Endothelial cell of hepatic sinusoid (primary cell): ENCODE measurements around the gene MED15.
"Not testable (repeated sequence)": the region's sequence is repeated elsewhere in the genome, so short reads cannot be mapped to it uniquely, and the experiment has no call there.

Source experiments
- in situ Hi-C: cut with HindIII; loops from 2 replicates; pipeline ENCODE4 v1.10.0; 2017; ENCODE audit warnings: low sequenced_read_pairs

MED15 gene

DNA sequence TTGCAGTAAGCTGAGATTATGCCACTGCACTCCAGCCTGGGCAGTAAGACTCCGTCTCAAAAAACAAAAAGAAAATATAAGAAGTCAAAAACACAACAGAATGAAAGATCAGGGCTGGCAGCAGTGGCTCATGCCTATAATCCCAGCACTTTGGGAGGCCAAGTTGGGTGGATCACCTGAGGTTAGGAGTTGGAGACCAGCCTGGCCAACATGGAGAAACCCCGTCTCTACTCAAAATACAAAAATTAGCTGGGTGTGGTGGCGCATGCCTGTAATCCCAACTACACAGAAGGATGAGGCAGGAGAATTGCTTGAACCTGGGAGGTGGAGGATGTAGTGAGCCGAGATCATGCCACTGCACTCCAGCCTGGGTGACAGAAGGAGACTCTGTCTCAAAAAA is 87.1 kb downstream of the MED15 start:
- in situ Hi-C loops: not testable (repeated sequence)

- in situ Hi-C loops: no loop called here
These were observed 88.1 kb downstream of the MED15 start for GRCh38 chr22:20595461-20595860.

- in situ Hi-C loops: no loop called here
These were observed 91.7 kb downstream of the MED15 start for GRCh38 chr22:20599117-20599516.

DNA sequence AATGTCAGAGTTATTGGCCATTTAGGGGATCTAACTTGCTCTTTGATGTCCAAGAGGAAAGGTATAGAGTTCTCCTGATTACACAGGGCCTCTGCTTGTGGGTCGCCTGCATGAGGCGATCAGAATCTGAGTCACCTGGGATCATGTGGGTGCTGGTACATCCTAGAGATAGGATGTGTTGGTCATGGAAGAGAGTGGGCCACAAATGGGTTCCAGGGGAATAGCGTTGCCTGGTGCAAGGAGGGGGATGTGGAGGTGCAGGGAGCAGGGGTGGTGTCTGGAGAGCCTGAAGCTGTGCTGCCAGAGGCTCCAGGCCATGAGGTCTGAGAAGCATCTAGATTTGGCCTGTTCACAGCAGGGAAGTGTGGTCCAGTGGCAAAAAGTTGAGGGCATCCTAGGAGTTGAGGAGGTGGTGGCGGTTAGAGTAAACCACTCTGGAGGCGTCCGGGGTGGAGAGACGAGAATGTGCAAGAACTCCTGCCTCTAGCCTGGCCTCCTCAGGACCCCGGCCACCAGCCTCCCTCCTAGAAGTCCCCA is 92.8 kb downstream of the MED15 start:
- in situ Hi-C loops: loop anchor here (5.0 kb wide), 1 partner anchor 62 kb away; no protein-coding TSS in a partner anchor

DNA sequence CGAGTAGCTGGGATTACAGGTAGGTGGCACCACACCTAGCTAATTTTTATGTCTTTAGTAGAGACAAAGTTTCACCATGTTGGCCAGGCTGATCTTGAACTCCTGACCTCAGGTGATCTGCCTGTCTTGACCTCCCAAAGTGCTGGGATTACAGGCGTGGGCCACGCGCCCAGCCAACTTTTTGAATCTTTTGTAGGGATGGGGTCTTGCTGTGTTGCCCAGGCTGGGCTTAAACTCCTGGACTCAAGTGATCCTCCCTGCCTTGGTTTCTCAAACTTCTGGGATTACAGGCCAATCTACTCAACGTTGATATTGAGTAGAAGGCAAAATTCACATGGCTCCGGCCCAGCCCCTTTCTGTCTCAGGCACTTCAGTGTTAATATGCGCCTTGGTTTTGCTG is 93.9 kb downstream of the MED15 start:
- in situ Hi-C loops: loop anchor here (5.0 kb wide), 1 partner anchor 61 kb away; no protein-coding TSS in a partner anchor

DNA sequence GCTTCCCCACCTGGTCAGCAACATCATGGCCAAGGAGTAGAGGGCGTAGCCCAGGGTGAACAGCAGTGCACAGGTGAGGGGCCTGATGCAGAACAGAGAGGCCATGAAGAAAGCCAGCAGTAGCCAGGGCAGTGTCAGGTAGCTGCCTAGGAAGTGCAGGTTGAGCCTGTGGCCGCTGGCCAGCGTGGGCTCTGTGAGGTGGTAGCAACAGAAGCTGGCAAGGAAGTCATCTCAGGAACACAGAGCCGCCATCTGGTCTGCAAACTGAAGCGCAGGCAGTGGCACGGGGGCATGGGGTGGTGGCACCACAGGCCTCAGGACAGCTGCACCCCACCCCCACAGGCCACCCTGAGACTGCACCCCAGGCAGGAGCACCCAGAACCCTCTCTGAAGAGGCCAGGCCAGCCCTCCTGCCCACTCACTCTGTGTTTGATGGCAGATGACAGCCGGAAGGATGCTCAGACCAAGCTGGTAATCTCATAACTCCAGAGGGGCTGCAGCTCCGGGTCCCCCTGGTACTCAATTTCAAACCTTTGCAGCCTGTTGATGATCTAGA is 95.3 kb downstream of the MED15 start:
- in situ Hi-C loops: loop anchor here (5.0 kb wide), 1 partner anchor 60 kb away; no protein-coding TSS in a partner anchor

DNA sequence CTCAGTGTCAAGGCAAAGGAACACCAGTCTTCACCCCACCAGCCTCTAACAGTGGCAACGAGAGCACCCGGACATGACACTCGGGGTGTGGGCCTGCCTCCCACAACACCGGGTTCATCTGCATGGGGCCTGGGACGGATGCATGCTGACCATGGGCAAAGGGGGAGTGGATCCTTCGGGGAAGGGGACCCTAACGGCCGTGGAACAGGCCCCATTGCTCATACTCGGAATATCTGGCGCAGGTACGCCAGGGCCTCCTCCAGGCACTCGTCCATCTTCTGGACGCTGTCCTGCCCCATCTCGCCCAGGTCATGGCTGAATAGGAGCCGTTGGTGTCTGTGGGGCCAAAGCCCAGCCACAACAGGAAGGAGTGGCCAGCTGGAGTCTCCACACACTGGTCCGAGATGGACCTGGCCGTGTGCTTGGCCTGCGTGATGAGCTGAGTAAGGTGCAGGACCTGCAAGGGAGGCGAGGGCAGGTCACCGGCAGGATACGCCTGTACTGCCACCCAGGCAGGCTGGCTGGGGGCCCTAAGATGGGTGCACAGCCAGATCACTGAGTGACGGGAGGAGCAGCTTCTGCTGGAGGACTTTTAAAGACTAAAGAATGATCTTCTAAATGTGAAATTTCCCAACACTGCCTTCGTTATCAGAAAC is 96.8 kb downstream of the MED15 start:
- in situ Hi-C loops: loop anchor here (5.0 kb wide), 1 partner anchor 58 kb away; no protein-coding TSS in a partner anchor

GRCh38 chr22:20604776-20605221 is 97.4 kb downstream of the MED15 start:
- in situ Hi-C loops: loop anchor here (5.0 kb wide), 1 partner anchor 58 kb away; no protein-coding TSS in a partner anchor

DNA sequence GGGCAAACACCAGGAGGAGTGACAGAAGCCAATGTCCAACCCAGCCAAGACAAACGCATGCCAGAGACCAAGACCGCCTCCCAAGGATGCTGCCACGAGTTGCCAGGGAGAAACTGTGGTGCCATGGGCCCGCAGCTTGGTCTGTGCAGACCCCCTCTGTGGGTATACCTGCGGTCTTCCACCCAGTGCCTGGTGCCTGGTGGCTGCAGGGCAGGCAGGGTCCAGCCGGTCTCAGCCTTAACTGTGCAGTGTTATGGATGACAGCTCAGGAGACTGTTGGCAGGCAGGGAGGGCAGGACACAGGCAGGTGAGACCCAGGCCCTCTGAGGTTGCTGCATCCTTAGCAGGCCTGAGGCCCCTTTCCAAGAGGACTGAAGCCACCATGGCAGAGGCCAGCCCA is 97.9 kb downstream of the MED15 start:
- in situ Hi-C loops: no loop called here

DNA sequence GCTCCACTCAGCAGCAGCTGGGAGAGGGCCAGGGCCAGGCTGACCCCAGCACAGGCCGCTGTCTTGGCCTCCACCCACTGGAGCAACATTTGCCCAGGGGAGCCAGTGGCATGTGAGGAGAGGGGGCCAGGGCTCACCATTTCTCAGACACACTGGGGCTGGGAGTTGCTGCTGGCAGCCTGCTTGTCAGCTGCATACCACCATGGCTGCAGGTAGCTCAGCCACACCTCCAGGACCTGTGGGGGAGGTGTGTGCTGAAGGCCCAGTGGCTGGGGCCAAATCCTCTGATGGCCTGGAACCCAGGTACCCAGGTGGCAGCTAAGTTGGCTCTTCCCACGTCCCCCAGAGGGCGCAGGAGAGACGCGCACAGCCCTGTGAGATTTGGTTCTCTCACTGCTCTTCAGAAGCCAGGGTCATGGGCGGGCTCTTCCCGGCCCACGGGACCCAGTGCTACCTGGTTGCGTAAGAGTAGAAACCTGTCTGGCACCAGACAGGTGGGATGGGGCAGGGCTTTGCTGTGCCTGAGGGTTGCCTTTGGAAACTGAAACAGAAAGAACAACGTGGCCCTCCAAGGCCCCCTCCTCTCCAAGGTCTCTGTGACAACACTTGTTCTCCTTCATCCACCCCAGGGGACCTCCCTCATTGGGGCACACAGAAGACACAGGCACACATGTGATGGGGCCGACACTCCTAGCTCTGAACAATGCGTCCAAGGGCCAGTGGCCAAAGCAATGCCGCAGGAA is 98.8 kb downstream of the MED15 start:
- in situ Hi-C loops: no loop called here

DNA sequence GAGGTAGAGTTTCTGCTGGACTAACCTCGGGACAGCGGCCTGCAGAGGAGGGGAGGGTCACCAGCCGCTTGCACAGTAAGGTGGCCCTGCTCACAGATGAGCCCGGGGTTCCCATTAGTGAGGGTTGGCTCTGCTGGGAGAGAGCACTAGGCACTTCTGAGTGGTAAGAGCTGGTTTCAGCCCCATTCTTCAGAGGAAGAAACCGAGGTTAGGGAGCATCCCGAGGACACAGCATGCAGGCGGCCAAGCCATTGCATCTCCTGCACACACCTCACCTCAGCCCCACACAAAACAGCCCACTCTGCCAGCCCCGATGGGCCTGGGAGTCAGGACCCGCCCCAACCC is 99.3 kb downstream of the MED15 start:
- in situ Hi-C loops: no loop called here

- in situ Hi-C loops: no loop called here
These were observed 99.9 kb downstream of the MED15 start for GRCh38 chr22:20607157-20607907.

DNA sequence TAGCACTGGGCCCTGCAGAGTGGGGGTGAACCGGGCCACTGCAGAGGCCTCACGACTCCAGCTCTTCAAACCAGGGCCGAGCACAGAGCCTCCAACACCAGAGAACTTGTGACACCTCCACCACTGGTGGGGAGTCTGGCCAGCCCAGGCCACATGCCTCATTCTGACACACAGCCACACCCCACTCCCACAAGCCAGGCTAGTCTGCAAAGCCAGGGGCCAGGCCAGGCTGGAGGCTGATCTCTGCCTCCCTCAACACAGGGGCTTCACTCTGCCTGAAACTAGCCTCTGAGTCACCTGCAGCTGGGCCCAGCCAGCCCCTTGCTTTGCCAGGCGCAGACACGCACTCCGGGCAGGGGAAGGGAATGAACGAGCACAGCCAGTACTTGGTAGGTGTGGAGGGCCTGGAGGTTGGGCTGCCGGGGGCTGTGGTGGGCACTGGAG is 102.9 kb downstream of the MED15 start:
- in situ Hi-C loops: no loop called here

GRCh38 chr22:20610757-20611156 is 103.3 kb downstream of the MED15 start:
- in situ Hi-C loops: no loop called here

GRCh38 chr22:20611418-20611817 is 104.0 kb downstream of the MED15 start:
- in situ Hi-C loops: no loop called here

- in situ Hi-C loops: no loop called here
These were observed 105.9 kb downstream of the MED15 start for GRCh38 chr22:20613301-20613700.

DNA sequence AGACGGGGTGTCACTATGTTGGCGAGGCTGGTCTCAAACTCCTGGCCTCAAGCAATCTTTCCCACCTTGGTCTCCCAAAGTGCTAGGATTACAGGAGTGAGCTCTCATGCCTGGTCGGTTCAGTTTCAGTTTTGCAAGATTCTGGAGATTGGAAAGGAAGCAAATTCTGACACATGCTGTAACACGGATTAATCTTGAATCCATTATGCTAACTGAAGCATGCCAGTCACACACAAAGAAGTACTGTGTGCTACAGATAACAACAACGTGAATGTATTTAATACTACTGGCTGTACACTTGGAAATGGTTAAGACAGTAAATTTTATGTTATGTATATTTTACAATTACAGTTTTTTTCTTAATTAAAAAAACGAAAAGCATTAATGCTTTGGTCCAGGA is 107.6 kb downstream of the MED15 start:
- in situ Hi-C loops: no loop called here

DNA sequence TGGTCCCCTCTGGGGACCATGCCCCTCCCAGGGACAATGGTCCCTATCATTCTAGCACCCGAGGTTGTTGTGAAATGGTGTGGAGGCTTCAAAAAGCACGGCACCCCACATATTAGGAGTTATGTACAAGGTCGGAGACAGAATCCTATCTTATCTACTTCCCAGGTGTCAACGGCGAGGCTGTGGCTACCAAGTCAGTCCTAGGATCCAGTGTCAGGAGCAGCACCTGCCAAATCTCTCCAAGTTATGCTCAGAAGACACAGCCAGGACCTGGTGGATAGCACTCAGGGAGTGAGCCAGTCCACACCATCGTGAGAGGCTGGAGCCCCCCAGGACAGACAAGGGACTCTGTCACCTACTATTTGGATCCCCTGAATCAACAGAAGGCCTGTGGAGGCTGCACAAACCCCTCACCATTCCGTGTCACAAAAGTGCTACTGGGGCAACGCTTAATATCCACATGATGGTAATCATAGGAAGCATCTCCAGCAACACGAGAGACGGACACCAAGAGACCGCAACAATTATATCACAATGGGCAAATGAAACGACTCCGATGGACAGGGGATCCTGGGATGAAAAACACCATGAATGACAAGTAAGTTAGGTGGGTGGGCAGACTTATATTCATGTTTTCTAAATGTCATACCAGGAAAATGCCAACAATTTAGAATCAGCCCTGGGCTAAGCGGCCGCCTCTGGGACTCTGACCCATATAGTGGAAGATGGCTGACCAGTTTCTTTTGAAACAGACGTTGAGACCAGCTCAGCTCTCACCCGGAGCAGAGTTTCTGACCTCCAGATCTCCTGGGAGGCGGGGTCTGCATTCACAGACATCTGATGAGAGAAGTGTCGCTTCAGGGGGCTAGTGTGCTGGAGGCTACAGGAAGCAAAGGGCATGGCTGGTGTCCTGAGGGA is 108.4 kb downstream of the MED15 start:
- in situ Hi-C loops: no loop called here

DNA sequence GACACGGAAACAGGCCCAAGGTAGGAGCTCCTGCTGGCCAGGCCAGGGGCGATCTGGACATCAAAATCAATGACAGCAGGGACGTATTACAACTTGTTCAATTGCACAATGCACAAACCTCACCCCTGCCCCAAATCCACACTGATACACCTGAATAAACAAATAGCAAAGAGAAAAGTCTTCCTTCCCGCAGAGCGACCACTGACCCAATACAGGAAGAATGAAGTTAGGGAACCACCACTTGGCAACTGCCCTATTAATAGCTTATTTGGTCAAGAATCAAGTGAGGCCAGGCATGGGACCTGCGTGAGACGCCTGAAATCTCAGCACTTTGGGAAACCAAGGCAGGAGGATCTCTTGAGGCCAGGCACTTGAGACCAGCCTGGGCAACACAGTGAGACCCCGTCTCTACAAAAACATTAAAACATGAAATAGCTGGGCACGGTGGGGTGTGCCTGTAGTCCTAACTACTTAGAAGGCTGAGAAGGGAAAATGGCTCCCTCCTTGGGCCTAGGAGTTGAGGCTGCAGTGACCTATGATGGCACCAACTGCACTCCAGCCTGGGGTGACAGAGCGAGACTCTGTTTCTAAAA is 109.1 kb downstream of the MED15 start:
- in situ Hi-C loops: no loop called here
